Measurements from ENCODE around the gene GRID1. TPM values are rescaled to one million over a fixed set of nuclear protein-coding genes. Genes with fewer than 3 reads are reported as not detected.

The GRID1 gene
- total RNA-seq, 1 experiment from 2014 or later = 0.37 TPM

GRCh38 chr10:85696893-85697292, 669.7 kb downstream of the GRID1 start:
- H3K27ac Mint-ChIP-seq = no peak overlapping the region
- CTCF ChIA-PET = no interaction called here
- H3K4me1 Mint-ChIP-seq = no peaks in the 10 kb centered on the region
- ATAC-seq (no peak), DNase-seq (ENCODE audit: low spot score) (no peak)
- peaks cover 9% of the 10 kb centered on the region for H3K9me3 Mint-ChIP-seq
- TF ChIP-seq ZNF138 (CRISPR knock-in tag; conservative IDR thresholded peaks at IDR 0.05) (no peak), OVOL2 (CRISPR knock-in tag; IDR thresholded peaks at IDR 0.05; ENCODE audit: borderline replicate concordance) (no peak), PRRX2 (CRISPR knock-in tag; IDR thresholded peaks at IDR 0.05) (no peak), E2F1 (CRISPR knock-in tag; IDR thresholded peaks at IDR 0.05) (no peak)
- POLR2A ChIA-PET = no interaction called here
- no peaks in the 10 kb centered on the region for H3K27me3 Mint-ChIP-seq (ENCODE audit: low read depth)
- H3K36me3 Mint-ChIP-seq = no peaks in the 10 kb centered on the region
- H3K4me3 Mint-ChIP-seq = no peak overlapping the region

GRCh38 chr10:85682621-85683020, 684.0 kb downstream of the GRID1 start:
- Mint-ChIP-seq H3K4me3 (no peak overlapping the region), H3K27me3 (ENCODE audit: low read depth) (no peaks in the 10 kb centered on the region), H3K9me3 (no peaks in the 10 kb centered on the region), H3K4me1 (no peaks in the 10 kb centered on the region), H3K27ac (no peak overlapping the region), H3K36me3 (no peaks in the 10 kb centered on the region)
- TF ChIP-seq GABPB1 (CRISPR knock-in tag; IDR thresholded peaks at IDR 0.05) (no peak), USF2 (CRISPR knock-in tag; IDR thresholded peaks at IDR 0.05) (no peak), JUN (CRISPR knock-in tag; IDR thresholded peaks at IDR 0.05) (no peak), ELF4 (CRISPR knock-in tag; IDR thresholded peaks at IDR 0.05; ENCODE audit: low read depth) (no peak), E2F1 (CRISPR knock-in tag; IDR thresholded peaks at IDR 0.05) (no peak), TCF7 (CRISPR knock-in tag; IDR thresholded peaks at IDR 0.05; ENCODE audit: low read depth) (no peak), KAT7 (CRISPR knock-in tag; IDR thresholded peaks at IDR 0.05; ENCODE audit: borderline replicate concordance) (no peak), E2F5 (CRISPR knock-in tag; IDR thresholded peaks at IDR 0.05) (no peak), FOXJ3 (CRISPR knock-in tag; IDR thresholded peaks at IDR 0.05; ENCODE audit: borderline replicate concordance) (no peak), ZMAT4 (CRISPR knock-in tag; IDR thresholded peaks at IDR 0.05) (no peak), GRHL2 (CRISPR knock-in tag; IDR thresholded peaks at IDR 0.05; ENCODE audit: insufficient replicate concordance, severe bottlenecking) (no peak), SMAD4 (CRISPR knock-in tag; IDR thresholded peaks at IDR 0.05) (no peak), NFE2L1 (CRISPR knock-in tag; IDR thresholded peaks at IDR 0.05) (no peak), SP1 (CRISPR knock-in tag; conservative IDR thresholded peaks at IDR 0.05) (no peak), RORB (CRISPR knock-in tag; IDR thresholded peaks at IDR 0.05) (no peak), RELA (CRISPR knock-in tag; IDR thresholded peaks at IDR 0.05; ENCODE audit: borderline replicate concordance) (no peak)
- POLR2A ChIA-PET = no interaction called here
- ATAC-seq (no peak), DNase-seq (ENCODE audit: low spot score) (no peak)
- CTCF ChIA-PET = no interaction called here

GRCh38 chr10:85679710-85680109, 686.9 kb downstream of the GRID1 start:
- H3K4me3 Mint-ChIP-seq = no peak overlapping the region
- H3K4me1 Mint-ChIP-seq = no peaks in the 10 kb centered on the region
- POLR2A ChIA-PET = no interaction called here
- CTCF ChIA-PET = no interaction called here
- no peaks in the 10 kb centered on the region for H3K27me3 Mint-ChIP-seq (ENCODE audit: low read depth)
- ATAC-seq = no peak
- no peaks in the 10 kb centered on the region for H3K36me3 Mint-ChIP-seq
- DNase-seq (ENCODE audit: low spot score) = no peak
- H3K27ac Mint-ChIP-seq = no peak overlapping the region
- H3K9me3 Mint-ChIP-seq = no peaks in the 10 kb centered on the region
- TF ChIP-seq ZNF416 (CRISPR knock-in tag; IDR thresholded peaks at IDR 0.05) (no peak), ZNF281 (CRISPR knock-in tag; IDR thresholded peaks at IDR 0.05) (no peak), ATF3 (CRISPR knock-in tag; conservative IDR thresholded peaks at IDR 0.05) (no peak), HMGXB4 (CRISPR knock-in tag; IDR thresholded peaks at IDR 0.05) (no peak), CDX4 (CRISPR knock-in tag; IDR thresholded peaks at IDR 0.05; ENCODE audit: borderline replicate concordance) (no peak)

All from WTC11 (cell line).